Mesendoderm (in vitro differentiated cells): ENCODE measurements around the gene OTUD3.
"Not testable (repeated sequence)": the region's sequence is repeated elsewhere in the genome, so short reads cannot be mapped to it uniquely, and the experiment has no call there.

Source experiments
- DNase-seq: peaks from one replicate; pipeline ENCODE4 v3.0.0; 2013
- H2AK5ac ChIP-seq: 2 replicates; pipeline ENCODE4 v1.6.1; 2013; ENCODE audit warnings: low read length, inconsistent platforms
- H2BK120ac ChIP-seq: 2 replicates; pipeline ENCODE4 v1.6.1; 2013; ENCODE audit warnings: low read depth, mild to moderate bottlenecking, low read length, moderate library complexity, mixed read lengths
- H2BK15ac ChIP-seq: replicated peaks from 2 replicates; pipeline ENCODE4 v1.6.1; 2013; ENCODE audit warnings: low read depth, mild to moderate bottlenecking, moderate library complexity
- H2BK5ac ChIP-seq: 2 replicates; pipeline ENCODE4 v1.6.1; 2013; ENCODE audit warnings: low read length, inconsistent platforms
- H3K18ac ChIP-seq: 2 replicates; pipeline ENCODE4 v1.6.1; 2013; ENCODE audit warnings: mild to moderate bottlenecking, low read length, mixed read lengths
- H3K23ac ChIP-seq: one replicate; pipeline ENCODE4 v1.6.1; 2013; ENCODE audit warnings: low read length
- H3K27ac ChIP-seq: 2 replicates; pipeline ENCODE4 v1.5.1; 2013; ENCODE audit warnings: low read depth, mild to moderate bottlenecking, inconsistent platforms, low read length, moderate library complexity
- H3K27me3 ChIP-seq: 2 replicates; pipeline ENCODE4 v1.6.1; 2013; ENCODE audit warnings: low read length, control low read depth, mild to moderate bottlenecking, inconsistent platforms; ENCODE audit not compliant: insufficient read depth, poor library complexity
- H3K36me3 ChIP-seq: 2 replicates; pipeline ENCODE4 v1.6.1; 2013; ENCODE audit warnings: low read length, inconsistent platforms; ENCODE audit not compliant: control insufficient read depth, insufficient read depth
- H3K4ac ChIP-seq: one replicate; pipeline ENCODE4 v1.6.1; 2013; ENCODE audit warnings: low read depth, mild to moderate bottlenecking, low read length, moderate library complexity
- H3K4me1 ChIP-seq: 2 replicates; pipeline ENCODE4 v1.6.1; 2013; ENCODE audit warnings: low read depth, low read length, inconsistent platforms; ENCODE audit not compliant: control insufficient read depth
- H3K4me2 ChIP-seq: 2 replicates; pipeline ENCODE4 v1.6.1; 2013; ENCODE audit warnings: low read length
- H3K4me3 ChIP-seq: 2 replicates; pipeline ENCODE4 v1.5.1; 2013; ENCODE audit warnings: mild to moderate bottlenecking, low read length
- H3K56ac ChIP-seq: one replicate; pipeline ENCODE4 v1.6.1; 2013; ENCODE audit warnings: low read length
- H3K79me1 ChIP-seq: 2 replicates; pipeline ENCODE4 v1.6.1; 2013; ENCODE audit warnings: low read length, inconsistent platforms
- H3K79me2 ChIP-seq: 2 replicates; pipeline ENCODE4 v1.6.1; 2013; ENCODE audit warnings: mild to moderate bottlenecking, low read length; ENCODE audit not compliant: control insufficient read depth, insufficient read depth
- H3K9ac ChIP-seq: 2 replicates; pipeline ENCODE4 v1.6.1; 2013; ENCODE audit warnings: low read length, inconsistent platforms
- H4K5ac ChIP-seq: one replicate; pipeline ENCODE4 v1.6.1; 2013; ENCODE audit warnings: low read length
- H4K8ac ChIP-seq: one replicate; pipeline ENCODE4 v1.6.1; 2013; ENCODE audit warnings: low read depth, mild to moderate bottlenecking, control low read depth, low read length, moderate library complexity
- WGBS: extraction: QIAGEN DNeasy Blood & Tissue Kit; methylation state at CpG from one replicate; pipeline ENCODE4 v1.1.7; 2013; ENCODE audit warnings: low lambda C conversion rate, missing lambda C conversion rate; ENCODE audit not compliant: insufficient coverage; ENCODE audit errors: extremely low coverage; 5-methylcytosine and 5-hydroxymethylcytosine counted together

Gene OTUD3

DNA sequence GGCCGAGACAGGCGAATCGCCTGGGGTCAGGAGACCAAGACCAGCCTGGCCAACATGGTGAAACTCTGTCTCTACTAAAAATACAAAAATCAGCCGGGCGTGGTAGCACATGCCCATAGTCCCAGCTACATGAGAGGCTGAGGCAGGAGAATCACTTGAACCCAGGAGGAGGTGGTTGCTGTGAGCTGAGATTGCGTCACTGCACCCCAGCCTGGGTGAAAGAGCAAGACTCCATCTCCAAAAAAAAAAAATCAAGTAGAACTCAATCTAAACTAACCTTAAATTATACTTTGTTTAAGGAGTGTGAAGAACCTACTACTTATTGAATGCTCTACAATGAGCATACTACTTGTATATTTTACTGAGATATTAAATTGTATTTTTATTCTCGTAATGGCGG, 36.6 kb upstream of the OTUD3 start:
- Histone ChIP-seq H3K27me3 (peaks cover 2% of the 10 kb centered on the region), H3K4me1 (no peaks in the 10 kb centered on the region), H2BK120ac (no peak overlapping the region), H4K5ac (no peak overlapping the region), H2BK15ac (no peak overlapping the region), H3K18ac (no peak overlapping the region), H3K9ac (no peak overlapping the region), H3K4me2 (no peak overlapping the region), H3K79me1 (no peaks in the 10 kb centered on the region), H3K4ac (no peak overlapping the region), H3K36me3 (no peaks in the 10 kb centered on the region), H2AK5ac (no peak overlapping the region), H3K27ac (no peak overlapping the region), H3K79me2 (no peaks in the 10 kb centered on the region), H2BK5ac (no peak overlapping the region), H3K23ac (no peak overlapping the region), H4K8ac (no peak overlapping the region), H3K4me3 (no peak overlapping the region), H3K56ac (no peak overlapping the region)
- DNase-seq: no peak
- no CpG with 5 or more reads among the region's 8 CpGs for WGBS

DNA sequence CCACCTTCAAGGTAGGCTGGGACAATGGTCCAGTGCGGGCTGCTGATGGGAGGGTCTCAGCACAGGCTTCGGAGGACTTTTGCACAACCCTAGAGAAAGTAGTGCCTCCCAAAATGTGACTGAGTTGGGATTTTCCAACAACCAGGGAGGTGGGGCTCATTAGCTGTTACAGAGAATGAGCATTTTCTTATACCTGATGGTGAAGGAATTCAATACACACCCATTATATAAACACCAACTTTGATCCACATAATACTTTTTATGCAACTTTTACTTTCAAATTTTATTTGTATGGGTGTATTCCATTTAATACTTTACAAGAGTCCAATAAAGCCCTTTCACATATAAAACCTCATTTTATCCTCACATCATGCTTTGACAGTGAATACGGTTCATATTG, 35.9 kb upstream of the OTUD3 start:
- H4K8ac ChIP-seq: no peak overlapping the region
- no peaks in the 10 kb centered on the region for H3K79me1 ChIP-seq
- no CpG with 5 or more reads among the region's 3 CpGs for WGBS
- H3K4me2 ChIP-seq: no peak overlapping the region
- no peak overlapping the region for H3K4ac ChIP-seq
- peaks cover 2% of the 10 kb centered on the region for H3K27me3 ChIP-seq
- H3K9ac ChIP-seq: no peak overlapping the region
- no peaks in the 10 kb centered on the region for H3K4me1 ChIP-seq
- no peaks in the 10 kb centered on the region for H3K79me2 ChIP-seq
- no peaks in the 10 kb centered on the region for H3K36me3 ChIP-seq
- H2AK5ac ChIP-seq: no peak overlapping the region
- H3K4me3 ChIP-seq: no peak overlapping the region
- H3K27ac ChIP-seq: no peak overlapping the region
- no peak overlapping the region for H2BK15ac ChIP-seq
- H3K18ac ChIP-seq: no peak overlapping the region
- H4K5ac ChIP-seq: no peak overlapping the region
- no peak for DNase-seq
- no peak overlapping the region for H2BK5ac ChIP-seq
- H3K23ac ChIP-seq: no peak overlapping the region
- H3K56ac ChIP-seq: no peak overlapping the region
- no peak overlapping the region for H2BK120ac ChIP-seq

GRCh38 chr1:19847334-19847733, 34.9 kb upstream of the OTUD3 start:
- H3K79me2 ChIP-seq, H3K4me2 ChIP-seq, H3K23ac ChIP-seq, H4K5ac ChIP-seq, H3K18ac ChIP-seq, H3K4ac ChIP-seq, H2BK120ac ChIP-seq, H3K36me3 ChIP-seq, H3K27me3 ChIP-seq, H3K9ac ChIP-seq, H2AK5ac ChIP-seq, H2BK15ac ChIP-seq, H3K4me1 ChIP-seq, H2BK5ac ChIP-seq, DNase-seq, H3K79me1 ChIP-seq, H4K8ac ChIP-seq, H3K56ac ChIP-seq, H3K27ac ChIP-seq, H3K4me3 ChIP-seq: not testable (repeated sequence)
- no CpG with 5 or more reads among the region's 9 CpGs for whole genome bisulfite sequencing

DNA sequence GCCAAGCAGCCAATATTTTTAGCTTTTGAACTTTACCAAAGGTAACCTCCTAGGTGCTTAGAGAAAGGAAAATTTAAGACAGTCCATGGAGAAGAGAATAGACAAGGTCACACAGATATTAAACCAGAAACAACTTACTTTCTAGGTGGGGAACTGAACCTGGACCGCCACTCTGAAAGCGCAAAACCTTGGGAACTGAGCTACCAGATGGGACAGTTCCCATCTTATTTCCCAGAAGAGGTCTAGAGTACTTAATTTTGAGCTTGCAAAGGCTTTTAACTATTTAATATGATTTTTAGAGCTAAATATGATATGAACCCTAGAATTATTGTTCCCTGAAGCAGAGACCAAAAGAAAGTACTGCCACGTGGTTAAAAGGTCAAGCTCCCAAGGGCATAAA, 32.9 kb upstream of the OTUD3 start:
- not testable (repeated sequence) for H3K18ac ChIP-seq, H3K4me2 ChIP-seq, H3K4me3 ChIP-seq, H4K5ac ChIP-seq, H3K79me1 ChIP-seq, H3K4me1 ChIP-seq, DNase-seq, H3K27me3 ChIP-seq, H3K36me3 ChIP-seq, H3K4ac ChIP-seq, H3K27ac ChIP-seq, H2AK5ac ChIP-seq, H2BK15ac ChIP-seq, H2BK120ac ChIP-seq, H2BK5ac ChIP-seq, H3K23ac ChIP-seq, H3K79me2 ChIP-seq, H3K9ac ChIP-seq, H4K8ac ChIP-seq, H3K56ac ChIP-seq
- WGBS: no CpG with 5 or more reads among the region's 3 CpGs

- Histone ChIP-seq H3K79me1 (no peaks in the 10 kb centered on the region), H2AK5ac (no peak overlapping the region), H3K4me2 (no peak overlapping the region), H3K4me3 (no peak overlapping the region), H3K27ac (no peak overlapping the region), H3K27me3 (peaks cover 2% of the 10 kb centered on the region), H3K56ac (peak overlapping the region; percentile 5), H3K18ac (no peak overlapping the region), H3K4ac (no peak overlapping the region), H3K4me1 (no peaks in the 10 kb centered on the region), H2BK120ac (no peak overlapping the region), H2BK5ac (no peak overlapping the region), H3K9ac (no peak overlapping the region), H3K79me2 (no peaks in the 10 kb centered on the region), H2BK15ac (no peak overlapping the region), H3K36me3 (no peaks in the 10 kb centered on the region), H4K5ac (no peak overlapping the region), H3K23ac (no peak overlapping the region), H4K8ac (no peak overlapping the region)
- DNase-seq: peak; percentile 18
- WGBS: no CpG with 5 or more reads among the region's 7 CpGs
Observed at GRCh38 chr1:19850214-19850613, 32.0 kb upstream of the OTUD3 start.

GRCh38 chr1:19852036-19852435, 30.2 kb upstream of the OTUD3 start:
- Histone ChIP-seq H2BK120ac (no peak overlapping the region), H3K4me3 (no peak overlapping the region), H3K56ac (no peak overlapping the region), H3K79me1 (no peaks in the 10 kb centered on the region), H3K4ac (no peak overlapping the region), H2BK15ac (no peak overlapping the region), H2AK5ac (no peak overlapping the region), H2BK5ac (no peak overlapping the region), H3K36me3 (no peaks in the 10 kb centered on the region), H3K23ac (no peak overlapping the region), H3K18ac (no peak overlapping the region), H4K8ac (no peak overlapping the region), H3K4me1 (no peaks in the 10 kb centered on the region), H4K5ac (no peak overlapping the region), H3K79me2 (no peaks in the 10 kb centered on the region), H3K27me3 (peaks cover under 1% of the 10 kb centered on the region), H3K9ac (no peak overlapping the region), H3K4me2 (no peak overlapping the region), H3K27ac (no peak overlapping the region)
- no peak for DNase-seq
- no CpG with 5 or more reads among the region's 1 CpG for WGBS
